Fibroblast of villous mesenchyme (primary cell): ENCODE data around the gene NUP62. TPM values are rescaled to one million over a fixed set of nuclear protein-coding genes. Genes with fewer than 3 reads are reported as not detected.
A peak's percentile ranks its signal among the peaks of the same experiment; 100 is the strongest.

Experiments
- DNase-seq: peaks from one replicate; pipeline ENCODE4 v3.0.0-alpha.2; 2010; ENCODE audit warnings: low read depth
- H3K4me3 ChIP-seq: 2 replicates; pipeline ENCODE4 v1.5.1; 2011; ENCODE audit warnings: low read depth, mild to moderate bottlenecking, low read length
- total RNA-seq: library from RNA; depleted of rRNA; stranded (reverse); fragments of >200 nt; gene quantifications from 2 replicates; pipeline ENCODE4 v1.2.3, GENCODE V29; 2012
- TF ChIP-seq, protein P1 (sequence below): IDR thresholded peaks from 2 replicates; pipeline ENCODE4 v1.5.1; 2012; ENCODE audit warnings: low read depth, mild to moderate bottlenecking, low read length; ENCODE audit not compliant: insufficient read depth

The NUP62 gene
- total RNA-seq, 1 donor = 43.2 TPM

DNA sequence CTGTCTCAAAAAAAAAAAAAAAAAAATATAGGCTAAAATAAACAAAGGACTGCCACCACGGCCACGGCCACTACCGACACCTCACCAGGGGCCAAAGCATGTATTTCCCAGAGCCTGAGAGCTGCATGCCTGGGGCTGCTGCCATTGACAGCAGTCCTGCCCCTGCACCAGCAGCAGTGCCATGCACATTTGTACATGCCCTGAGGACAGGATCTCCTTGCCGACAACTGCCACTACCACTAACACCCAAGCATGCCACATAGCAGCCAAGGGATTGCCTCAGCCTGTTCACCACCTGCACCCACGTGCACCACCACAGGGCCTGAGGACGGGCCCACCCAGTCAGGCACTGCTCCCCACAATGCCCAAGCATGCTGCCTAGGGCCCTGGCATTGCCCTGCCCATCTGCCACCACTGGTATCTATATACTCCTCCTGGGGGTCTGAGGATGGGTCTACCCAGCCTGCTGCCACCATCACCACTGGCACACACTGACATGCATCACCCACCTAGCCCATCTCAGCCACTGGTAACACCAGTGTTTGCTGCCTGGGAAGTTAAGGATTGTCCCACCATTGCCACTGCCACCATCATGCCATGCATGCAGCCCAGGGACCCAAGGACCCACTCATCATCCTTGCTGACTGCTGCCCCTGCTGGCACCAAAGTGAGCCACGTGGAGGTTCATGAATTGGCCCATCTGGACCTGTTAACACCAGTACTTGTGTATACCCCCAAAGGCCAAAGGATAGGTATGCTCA, 10.6 kb upstream of the NUP62 start:
- TF ChIP-seq, protein P1, sequence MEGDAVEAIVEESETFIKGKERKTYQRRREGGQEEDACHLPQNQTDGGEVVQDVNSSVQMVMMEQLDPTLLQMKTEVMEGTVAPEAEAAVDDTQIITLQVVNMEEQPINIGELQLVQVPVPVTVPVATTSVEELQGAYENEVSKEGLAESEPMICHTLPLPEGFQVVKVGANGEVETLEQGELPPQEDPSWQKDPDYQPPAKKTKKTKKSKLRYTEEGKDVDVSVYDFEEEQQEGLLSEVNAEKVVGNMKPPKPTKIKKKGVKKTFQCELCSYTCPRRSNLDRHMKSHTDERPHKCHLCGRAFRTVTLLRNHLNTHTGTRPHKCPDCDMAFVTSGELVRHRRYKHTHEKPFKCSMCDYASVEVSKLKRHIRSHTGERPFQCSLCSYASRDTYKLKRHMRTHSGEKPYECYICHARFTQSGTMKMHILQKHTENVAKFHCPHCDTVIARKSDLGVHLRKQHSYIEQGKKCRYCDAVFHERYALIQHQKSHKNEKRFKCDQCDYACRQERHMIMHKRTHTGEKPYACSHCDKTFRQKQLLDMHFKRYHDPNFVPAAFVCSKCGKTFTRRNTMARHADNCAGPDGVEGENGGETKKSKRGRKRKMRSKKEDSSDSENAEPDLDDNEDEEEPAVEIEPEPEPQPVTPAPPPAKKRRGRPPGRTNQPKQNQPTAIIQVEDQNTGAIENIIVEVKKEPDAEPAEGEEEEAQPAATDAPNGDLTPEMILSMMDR = peak; percentile 14
- DNase-seq = no peak
- H3K4me3 ChIP-seq = no peak overlapping the region

DNA sequence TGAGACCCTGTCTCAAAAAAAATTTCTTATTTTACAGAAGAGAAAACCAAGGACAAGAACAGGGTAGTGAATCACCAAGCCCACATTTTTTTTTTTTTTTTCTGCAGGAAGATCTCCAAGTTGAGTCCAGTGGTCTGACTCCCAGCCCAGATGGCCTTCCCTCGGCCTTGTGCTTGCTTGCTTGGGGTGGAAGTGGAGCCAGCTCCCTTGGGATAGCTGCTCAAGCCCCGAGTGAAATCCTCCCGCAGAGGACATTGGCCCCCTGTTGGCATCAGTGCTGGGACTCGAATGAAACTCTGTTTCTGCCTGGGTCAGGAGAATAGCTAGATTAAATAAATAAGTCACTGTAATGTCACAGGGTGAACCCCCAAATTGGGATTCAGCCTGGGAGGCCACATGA, 9.4 kb upstream of the NUP62 start:
- no peak for DNase-seq
- TF ChIP-seq, protein P1 = no peak

DNA sequence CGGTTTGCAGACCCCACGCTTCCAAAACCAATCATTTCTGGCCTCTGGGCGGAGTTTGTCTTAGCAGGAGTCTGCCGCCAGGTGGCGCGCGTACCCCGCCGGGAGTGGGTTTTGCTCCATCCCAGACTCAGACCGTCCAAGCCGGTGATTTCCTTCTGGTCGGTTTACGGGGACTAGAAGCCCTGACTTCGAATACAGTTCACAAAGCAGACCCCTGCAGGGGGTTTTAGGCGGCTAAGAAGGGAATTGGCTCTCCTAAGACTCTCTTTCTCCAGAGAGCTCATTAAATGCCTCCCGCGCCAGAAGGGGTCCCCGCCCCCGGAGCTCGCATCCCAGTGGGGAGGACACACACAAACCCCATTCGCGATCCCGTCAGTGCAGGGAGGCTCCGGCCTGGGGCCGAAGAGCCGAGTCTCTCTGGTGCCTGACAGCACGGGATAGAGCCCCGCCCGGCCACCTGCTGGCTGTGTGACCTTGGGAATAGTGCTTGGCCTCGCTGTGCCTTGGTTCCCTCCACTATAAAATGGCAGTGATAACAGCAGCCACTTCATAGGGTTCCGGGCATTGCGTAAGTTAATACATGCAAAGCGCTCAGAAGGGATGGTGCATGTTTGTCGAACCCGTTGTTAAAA, 8.6 kb upstream of the NUP62 start:
- TF ChIP-seq, protein P1 = peak; percentile 96
- DNase-seq = peak; percentile 66
- H3K4me3 ChIP-seq = peak overlapping the region; percentile 48

More for the DNA sequence above, 9.4 kb upstream of the NUP62 start:
- H3K4me3 ChIP-seq = no peak overlapping the region

DNA sequence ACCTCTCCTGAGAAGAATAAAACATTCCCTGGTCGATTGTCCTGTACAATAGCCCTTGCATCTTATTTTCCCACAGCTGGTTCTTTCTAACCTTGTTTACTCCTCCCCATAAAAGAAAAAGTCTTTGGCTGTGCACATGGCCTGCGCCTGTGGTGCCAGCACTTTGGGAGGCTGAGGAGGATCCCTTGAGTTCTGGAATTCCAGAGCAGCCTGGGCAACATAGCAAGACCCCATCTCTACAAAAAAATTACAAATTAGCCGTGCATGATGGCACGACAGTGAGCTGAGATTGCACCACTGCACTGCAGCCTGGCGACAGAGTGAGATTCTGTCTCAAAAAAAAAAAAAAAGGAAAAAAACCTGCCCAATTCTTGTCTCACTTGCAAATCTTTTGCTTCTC, 7.2 kb upstream of the NUP62 start:
- H3K4me3 ChIP-seq = no peak overlapping the region
- TF ChIP-seq, protein P1 = no peak
- DNase-seq = no peak

DNA sequence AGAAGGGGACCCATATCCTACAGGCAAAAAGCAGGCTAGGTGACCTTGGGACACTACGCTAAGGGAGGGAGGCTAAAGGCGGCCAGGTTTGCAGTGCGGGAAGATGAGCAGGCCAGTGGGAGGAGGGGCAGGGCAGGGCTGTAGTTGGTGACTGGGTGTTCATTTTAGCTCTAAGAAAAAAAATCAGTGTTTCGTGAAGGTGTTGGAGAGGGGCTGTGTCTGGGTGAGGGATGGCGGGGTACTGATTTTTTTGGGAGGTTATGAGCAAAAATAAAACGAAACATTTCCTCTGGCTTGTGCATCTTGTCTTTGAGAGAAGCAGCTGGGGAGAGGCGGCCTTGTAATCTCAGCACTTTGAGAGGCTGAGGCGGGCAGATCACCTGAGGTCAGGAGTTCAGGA, 4.3 kb upstream of the NUP62 start:
- TF ChIP-seq, protein P1 = no peak
- H3K4me3 ChIP-seq = no peak overlapping the region
- DNase-seq = no peak

DNA sequence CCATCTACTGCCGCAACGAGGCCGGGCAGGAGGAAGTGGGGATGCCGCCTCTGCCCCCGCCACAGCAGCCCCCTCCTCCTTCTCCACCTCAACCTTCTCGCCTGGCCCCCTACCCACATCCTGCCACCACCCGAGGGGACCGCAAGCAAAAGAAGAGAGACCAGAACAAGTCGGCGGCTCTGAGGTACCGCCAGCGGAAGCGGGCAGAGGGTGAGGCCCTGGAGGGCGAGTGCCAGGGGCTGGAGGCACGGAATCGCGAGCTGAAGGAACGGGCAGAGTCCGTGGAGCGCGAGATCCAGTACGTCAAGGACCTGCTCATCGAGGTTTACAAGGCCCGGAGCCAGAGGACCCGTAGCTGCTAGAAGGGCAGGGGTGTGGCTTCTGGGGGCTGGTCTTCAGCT, 3.4 kb upstream of the NUP62 start:
- TF ChIP-seq, protein P1 = no peak
- no peak for DNase-seq
- H3K4me3 ChIP-seq = no peak overlapping the region

DNA sequence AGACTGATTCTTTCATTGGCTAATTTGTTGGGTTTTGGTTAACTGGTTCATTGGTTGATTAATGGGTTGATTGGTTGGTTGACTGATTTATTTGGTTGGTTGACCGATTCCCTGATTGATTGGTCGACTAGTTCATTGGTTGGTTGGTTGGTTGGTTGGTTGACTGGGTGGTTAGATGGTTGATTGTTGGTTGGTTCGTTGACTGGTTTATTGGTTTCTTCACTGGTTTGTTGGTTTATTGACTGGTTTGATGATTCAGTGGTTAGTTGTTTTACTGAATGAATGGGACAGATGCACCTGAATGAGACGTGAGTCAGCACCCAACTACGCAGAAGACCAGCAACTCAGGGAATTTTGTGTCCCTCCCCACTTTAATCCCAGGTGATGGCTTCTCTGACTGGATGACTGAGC, 2.7 kb upstream of the NUP62 start:
- no peak for DNase-seq
- TF ChIP-seq, protein P1 = no peak
- H3K4me3 ChIP-seq = no peak overlapping the region
